GM18861 (cell line): ENCODE measurements around the gene TMOD2.
A peak's percentile ranks its signal among the peaks of the same experiment; 100 is the strongest.
"Not testable (repeated sequence)": the region's sequence is repeated elsewhere in the genome, so short reads cannot be mapped to it uniquely, and the experiment has no call there.

ENCODE experiments used
- ATAC-seq: cut with Tn5 transposase; IDR thresholded peaks from one replicate; pipeline ENCODE4 v1.9.1; 2021; ENCODE audit not compliant: unreplicated experiment

The TMOD2 gene

DNA sequence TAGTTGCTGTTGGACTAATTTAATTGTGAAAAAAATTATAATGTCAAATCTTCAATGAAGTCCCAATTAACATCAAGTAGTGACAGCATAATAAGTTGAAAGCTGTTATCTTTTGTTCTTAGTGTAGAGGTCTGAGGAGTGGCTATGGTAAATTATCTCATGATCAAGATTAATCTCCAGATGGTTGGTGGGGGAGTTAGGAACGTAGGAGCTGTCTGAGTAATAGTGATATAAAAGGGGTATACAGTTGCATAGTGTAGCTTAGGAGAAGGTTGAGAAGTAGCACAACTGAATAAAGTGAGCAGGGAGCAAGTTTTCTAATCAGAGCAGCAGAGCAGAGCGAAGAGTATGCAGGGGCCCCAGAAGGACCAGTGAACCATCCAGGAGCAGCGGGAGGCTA is 19.5 kb downstream of the TMOD2 start:
- no peak for ATAC-seq

DNA sequence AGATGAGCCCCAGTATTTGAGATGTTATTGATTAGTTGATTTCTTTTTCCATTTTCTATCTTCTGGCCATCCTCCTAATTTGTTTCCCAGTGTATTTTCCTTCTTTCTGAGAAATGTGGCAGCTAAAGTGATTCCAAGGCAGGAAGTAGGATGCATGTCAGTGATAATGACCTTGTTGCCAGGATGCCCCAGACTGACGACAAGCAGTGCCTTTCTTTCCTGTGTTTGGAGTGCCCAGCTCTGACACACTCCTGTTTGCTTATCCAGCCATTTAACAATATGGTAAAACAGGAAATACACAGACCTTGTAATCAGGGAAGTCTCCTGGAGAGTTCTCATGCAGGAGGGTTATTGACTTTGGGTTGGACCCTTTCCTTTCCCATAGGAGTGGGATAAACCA is 20.4 kb downstream of the TMOD2 start:
- ATAC-seq: no peak

DNA sequence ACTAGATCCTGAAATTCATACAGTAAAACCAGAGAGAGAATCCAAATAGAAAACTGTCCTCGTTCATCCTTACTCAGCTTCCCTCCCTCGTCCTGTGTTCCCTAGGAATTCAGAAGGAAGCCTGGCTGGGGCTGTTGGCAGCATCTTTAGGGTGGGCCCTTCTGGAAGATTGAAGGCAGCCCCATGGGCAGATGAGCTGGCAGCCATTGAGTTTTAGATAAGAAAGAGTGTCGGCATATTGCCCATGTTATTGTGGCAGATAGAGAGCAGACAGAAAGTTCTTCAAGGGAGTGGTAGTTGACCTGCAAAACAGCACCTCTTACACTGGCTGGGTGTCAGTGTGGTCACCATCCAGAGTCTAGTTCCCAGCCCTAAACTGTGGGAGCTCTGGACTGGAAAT is 23.5 kb downstream of the TMOD2 start:
- no peak for ATAC-seq

DNA sequence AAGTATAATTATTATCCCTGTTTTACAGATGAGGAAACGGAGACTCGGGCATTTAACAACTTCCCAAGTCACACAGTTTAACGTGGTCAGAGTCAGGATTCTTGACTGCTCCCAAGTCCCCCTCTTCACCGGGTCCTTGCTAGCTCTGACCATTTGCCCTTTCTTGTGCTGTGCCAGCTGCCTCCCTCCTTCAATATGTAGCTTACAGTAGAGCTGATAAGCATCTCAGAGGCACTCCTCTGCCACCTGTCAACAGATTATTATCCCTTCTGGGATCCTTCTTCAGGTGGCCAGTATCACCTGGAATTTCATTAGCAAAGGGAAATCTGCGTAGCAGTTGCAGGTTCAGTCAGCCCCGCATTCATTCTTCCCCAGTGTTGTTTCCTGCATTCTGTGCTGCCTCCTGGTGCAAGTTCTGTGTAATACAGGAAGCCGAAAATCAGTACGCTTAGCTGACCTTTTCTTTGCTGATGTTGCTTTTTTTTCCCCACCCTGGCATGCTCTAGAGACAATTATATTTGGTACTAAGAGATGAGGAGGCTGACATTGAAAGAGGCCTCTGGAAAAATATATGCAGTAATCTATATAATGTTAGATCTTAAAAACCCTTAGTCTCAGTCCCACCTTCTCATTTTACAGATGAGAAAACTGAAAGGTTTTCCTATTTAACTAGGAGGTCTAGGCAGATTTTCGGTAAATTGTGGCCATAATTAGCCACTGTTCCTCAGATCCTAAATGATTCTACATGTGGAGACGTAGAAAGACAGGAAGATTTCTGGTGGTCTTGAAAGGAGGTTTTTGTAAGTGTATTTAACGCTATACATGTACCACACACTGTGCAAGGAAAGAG is 24.8 kb downstream of the TMOD2 start:
- peak; percentile 49 for ATAC-seq

DNA sequence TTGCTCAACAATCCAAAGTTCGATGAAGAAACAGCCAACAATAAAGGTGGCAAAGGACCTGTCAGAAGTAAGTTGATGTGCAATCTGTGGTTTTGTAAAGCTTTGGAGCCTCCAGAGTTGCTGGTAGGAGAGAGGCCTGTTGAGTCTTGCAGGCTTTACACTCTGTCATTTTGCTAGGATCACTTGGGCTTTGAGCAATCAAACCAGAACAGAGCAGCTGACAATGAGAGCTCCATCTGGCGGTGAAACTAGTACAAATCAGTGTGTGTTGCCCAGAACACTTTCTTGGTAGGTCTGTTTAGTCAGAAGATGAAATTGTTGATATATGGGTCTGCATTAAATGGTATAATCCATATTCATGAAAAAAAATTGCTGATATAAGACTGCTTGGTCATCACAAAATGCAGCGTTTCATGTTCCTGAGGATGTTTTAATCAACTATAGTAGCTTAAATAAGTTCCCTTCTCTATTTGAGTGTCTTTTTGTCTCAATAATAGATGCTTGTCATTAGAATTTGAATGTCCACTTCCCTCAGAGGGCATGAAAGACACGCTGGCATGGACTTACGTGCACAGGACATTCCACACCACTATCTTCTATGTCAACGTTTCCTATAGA is 25.7 kb downstream of the TMOD2 start:
- ATAC-seq: peak; percentile 57

DNA sequence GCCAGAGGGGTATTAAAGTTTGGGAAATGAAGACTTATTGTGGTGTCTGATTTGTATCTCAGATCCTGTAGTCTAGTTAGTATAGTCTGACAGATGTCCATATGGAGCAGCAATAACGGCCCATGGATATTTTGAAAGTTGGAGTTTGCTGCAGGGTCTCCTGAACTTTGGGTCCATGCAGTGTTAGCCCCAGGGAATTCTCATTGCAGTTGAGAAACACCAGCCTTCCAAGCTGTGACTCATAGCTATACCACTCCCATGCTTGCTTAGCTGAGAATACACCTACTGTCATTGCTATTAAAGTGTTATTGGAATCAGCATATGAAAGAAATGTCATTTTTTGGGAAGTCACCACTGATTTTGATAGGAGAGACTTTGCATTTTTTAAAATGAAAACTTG is 29.2 kb downstream of the TMOD2 start:
- ATAC-seq: no peak

DNA sequence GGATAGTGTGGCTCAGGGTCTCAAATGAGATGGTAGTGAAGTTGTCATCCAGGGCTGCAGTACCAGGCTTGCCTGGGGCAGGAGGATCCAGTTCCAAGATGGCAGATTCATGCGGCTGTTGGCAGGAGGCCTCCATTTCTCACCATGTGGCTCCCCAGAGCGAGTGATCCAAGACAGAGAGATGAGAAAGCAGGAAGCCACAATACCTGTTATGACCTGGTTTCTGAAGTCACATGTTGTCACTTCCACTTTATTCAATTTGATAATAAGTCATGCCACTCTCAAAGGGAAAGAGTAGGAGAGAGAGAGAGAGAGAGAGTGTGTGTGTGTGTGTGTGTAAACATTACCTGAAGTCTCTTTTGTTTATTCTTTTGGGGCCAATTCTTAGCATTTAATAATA is 30.1 kb downstream of the TMOD2 start:
- ATAC-seq: no peak

DNA sequence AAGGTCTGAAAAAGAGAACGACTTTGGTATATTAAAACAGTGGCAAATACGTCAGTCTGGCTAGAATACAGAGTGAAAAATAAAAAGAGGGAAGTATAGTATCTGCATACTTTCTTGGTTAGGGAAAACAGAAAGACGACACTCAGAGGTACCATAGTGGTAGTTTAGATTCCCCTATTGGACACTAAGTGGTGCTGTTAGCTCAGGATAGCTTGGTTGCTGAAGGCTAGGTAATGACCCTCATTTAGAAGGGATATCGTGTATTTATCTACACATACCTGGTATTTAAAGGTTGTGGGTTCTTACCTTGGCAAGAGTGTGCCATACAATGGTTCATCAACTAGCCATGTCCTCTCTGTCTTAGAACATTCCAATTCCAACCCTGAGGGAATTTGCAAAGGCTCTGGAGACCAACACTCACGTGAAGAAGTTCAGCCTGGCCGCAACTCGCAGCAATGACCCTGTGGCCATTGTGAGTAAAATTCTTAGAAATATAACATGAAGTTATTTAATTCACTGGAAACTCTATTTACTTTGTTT is 31.0 kb downstream of the TMOD2 start:
- ATAC-seq: no peak

DNA sequence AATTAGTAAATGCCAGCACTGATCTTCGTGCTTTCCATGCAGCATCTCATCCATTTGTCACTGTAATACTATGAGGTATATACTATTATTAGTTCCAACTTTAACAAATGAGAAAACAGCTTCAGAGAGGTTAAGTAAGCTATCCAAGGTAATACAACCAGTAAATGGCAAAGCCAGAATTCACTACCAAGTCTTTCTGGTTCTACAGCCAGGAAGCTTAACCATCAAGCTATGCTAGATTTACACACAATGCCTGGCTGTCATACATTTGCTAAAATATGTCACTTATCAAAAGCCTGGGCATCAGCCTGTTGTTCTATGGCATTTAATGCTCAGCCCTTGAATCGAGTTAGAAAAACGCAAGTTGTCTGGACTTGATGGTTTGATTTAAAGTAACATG is 32.6 kb downstream of the TMOD2 start:
- ATAC-seq: no peak

DNA sequence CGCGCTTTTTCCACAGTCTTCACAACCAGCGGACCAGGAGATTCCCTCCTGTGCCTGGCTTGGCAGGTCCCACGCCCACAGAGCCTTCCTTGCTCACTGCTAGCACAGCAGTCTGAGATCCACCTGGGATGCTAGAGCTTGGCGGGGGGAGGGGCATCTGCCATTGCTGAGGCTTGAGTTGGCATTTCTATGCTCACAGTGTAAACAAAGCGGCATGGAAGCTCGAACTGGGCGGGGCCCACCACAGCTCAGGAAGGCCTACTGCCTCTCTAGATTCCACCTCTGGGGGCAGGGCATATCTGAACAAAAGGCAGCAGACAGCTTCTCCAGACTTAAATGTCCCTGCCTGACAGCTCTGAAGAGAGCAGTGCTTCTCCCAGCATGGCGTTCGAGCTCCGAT is 35.7 kb downstream of the TMOD2 start:
- ATAC-seq: not testable (repeated sequence)

DNA sequence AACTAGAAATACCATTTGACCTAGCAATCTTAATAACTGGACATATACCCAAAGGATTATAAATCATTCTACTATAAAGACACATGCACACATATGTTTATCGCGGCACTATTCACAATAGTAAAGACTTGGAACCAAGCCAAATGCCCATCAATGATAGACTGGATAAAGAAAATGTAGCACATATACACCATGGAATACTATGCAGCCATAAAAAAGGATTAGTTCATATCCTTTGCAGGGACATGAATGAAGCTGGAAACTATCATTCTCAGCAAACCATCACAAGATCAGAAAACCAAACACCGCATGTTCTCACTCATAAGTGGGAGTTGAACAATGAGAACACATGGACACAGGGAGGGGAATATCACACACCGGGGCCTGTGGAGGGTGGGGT is 41.1 kb downstream of the TMOD2 start:
- ATAC-seq: not testable (repeated sequence)

DNA sequence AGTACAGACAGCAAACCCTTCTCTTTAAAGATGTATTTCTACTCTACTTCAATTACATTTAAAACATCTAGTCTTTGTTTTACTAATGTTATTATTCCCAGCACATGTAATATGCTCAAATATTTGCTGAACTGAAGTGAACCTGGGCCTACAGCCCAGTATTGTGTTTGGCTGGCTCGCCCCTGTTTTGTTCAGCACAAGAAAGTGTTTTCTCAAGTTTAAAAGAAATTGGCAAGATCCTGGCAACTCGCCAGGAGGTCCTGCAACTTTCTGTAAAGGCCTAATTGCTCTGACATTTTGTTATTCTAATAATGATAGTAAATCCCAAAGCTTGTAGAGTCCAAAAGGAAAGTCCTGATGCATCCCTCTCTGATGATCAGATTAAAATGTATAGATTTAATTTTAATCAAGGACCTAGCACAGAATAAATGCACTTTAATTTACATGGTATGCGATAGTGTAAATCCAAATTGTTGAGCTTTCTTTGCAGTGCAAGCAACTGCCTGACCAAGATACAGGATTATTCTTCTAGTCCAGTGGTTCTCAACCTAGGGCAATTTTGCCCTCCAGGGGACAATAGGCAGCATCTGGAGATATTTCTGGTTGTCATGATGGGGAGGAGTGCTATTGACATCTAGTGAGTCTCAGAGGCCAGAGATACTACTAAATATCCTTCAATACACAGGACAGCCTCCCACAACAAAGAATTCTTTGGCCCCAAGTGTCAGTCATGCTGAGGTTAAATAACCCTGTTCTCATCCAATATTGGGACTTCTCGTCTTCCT is 42.3 kb downstream of the TMOD2 start:
- ATAC-seq: no peak

DNA sequence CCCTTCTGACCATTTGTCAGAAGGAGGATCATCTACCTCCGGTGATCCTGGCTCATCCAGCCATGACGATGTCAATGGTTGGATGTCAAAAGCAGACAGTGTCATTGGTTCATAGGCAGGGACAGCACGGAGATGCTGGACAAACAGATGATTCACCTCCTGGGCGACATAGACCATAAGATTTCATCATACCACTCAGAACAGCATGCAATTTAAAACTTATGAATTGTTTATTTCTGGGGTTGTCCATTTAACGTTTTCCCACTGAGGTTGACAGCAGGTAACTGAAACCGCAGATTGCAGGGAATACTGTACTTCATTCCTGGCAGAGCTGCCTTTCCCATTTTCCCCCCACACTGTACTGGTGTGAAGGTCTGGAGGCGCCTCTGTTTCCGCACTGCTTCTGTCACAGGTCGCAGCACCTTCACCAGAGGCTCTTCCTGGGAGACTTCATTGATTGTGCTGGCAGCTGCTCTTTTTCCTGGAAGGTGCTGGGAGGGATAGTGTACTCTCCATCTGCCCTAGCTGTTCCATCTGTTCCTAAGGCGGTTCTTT is 45.5 kb downstream of the TMOD2 start:
- ATAC-seq: no peak

DNA sequence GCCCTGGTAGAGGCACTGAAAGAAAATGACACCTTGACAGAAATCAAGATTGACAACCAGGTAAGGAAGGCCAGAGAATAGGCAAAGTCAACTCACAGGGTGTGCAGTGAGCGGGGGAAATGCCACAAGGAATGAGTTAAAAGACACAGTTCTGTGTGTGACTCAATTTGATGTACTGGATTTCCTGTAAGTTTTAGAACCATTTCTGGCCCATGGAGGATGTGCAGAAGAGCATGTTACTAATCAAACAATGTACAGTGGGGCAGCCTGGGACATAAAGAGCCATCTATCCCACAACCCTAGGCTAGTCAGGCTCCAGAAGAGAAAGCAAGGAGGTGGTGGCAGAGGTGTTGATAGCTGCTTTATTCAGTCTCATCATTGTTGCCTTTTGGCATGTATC is 46.9 kb downstream of the TMOD2 start:
- no peak for ATAC-seq

DNA sequence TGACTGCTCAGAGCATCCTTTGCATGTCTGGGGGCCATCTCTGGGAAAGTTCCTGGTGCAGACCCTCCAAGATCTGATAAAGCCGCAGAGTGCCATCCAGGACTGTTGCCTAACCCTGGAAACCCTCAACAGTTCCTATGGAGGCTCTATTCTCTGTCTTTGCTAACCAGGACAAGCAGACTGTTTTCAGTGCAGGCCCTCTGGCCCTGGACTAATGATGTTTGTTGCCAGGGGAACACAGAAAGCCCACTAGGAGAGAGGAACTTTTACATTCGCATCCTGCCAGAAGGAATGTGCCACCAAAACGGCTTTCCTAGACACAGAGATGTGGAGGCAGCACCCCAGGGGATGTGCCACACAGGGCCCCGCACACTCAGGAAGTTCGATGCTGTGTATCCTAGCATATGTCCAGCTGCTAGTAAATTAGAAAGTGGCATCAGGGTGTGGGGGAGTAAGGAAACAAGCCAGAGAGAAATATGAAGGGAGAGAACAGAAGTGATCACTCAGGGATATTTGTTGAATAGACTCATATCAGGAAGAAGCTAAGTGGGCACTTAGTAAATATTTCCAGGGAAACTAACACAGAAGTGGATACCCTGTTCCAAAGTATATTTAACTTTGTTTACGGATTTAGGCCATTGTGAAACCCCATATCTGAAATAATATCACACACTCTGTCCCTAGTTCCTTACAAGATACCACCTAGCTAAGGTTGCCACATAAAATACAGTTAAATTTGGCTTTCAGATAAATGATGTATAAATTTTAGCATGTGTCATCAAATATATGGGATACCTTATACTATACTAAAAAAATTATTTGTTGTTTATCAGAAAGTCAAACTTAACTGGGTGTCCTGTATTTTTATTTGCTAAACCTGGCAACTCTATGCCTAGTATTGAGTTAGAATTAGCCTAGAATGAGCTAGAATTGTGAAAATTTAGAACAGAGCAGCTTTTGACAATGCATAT is 48.2 kb downstream of the TMOD2 start:
- no peak for ATAC-seq

DNA sequence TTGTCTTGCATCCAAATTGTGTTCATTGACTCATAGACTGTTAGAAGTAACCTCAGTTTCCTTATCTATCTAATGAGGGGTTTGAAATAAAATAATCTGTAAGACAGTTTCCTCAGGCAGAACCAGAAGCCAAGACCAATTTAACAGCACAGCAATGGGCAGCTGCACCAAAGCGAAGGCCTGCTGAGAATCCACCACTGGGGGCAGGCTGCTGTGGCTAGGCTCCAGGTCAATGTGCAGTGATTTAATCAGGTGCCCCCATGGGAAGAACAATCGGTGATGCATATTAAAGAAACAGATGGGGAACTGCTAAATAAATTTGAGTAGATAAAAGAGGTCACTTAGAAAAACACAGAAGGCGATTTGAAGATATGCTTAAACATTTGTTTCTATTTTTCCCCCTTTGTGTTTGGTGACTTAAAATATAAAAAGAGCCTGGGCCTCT is 50.0 kb downstream of the TMOD2 start:
- ATAC-seq: no peak

DNA sequence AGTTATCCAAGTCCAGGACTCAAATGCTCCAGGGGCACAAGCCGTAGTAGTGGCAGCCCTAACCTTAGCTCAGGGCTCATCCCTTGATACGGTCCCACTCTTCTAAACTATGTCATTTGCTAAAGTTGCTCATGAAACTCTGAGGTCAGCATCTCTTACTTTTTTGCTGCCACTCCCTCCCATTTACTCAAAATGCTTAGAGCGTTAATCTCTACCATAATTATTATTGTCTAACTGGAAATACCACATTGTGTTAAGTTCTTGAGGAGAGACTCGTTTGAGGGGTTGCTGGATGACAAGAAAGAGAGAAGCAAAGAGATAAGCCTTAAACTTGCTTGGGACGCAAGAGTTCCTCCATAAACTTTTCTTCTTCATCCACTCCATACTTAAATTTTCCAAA is 51.2 kb downstream of the TMOD2 start:
- ATAC-seq: no peak

DNA sequence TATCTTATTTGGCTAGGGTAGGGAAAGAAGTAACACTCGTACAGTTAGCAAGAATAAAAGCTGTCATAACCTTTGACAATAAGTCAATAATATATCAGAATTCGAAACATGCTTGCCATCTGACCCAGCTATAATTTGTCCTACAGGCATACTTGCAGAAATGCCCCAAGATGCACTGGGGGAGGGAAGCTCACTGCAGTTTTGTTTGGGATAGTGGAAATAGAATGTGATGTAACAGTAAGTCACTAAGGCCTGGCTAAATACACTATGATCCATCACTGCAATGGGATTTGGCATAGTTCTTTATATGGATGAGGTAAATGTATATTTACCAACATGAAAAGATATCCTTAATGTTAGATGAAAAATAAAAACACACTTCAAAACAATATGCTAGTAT is 52.6 kb downstream of the TMOD2 start:
- ATAC-seq: no peak

DNA sequence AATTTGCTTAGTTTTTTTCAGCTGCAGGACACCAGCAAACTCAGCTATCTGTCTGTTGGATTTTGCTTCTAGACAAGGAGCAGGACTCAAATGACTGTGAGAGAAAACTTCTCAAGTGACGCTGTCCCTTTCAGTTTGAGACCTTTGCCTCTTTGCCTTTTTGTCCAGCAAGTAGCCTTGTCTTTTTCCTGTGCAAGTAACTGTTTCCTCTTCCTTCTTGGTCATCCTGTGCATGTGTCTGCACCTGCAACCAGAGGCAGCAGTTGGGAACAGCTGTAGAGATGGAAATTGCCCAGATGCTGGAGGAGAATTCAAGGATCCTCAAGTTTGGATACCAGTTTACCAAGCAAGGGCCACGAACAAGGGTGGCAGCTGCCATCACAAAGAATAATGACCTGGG is 54.7 kb downstream of the TMOD2 start:
- no peak for ATAC-seq

DNA sequence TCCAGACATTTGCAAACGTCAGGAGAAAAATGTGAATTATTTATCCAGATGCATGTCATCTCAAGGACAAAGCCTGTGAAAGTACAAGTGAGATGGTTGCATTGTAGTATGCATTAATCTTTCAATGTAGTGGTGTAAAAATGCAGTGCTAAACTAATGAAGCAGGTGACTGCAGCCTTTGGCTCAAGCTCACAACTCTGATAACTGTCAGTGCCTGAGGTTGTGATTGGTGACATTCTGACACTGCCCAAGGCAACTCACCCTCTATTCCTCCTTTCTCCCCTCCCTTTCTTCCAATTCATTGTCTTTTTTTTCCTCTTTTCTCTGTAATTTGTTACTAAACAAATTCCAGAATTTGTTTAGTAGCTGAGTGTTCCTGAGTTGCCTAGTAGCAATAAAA is 58.1 kb downstream of the TMOD2 start:
- no peak for ATAC-seq
